K562 (cell line): ENCODE data around the gene STX1B. TPM values are rescaled to one million over a fixed set of nuclear protein-coding genes. Genes with fewer than 3 reads are reported as not detected.

ENCODE experiments used
- ATAC-seq: fragments of 200-7000 bp; cut with Tn5 transposase; 3 replicates; pipeline ENCODE4 v1.9.1; 2020; ENCODE audit warnings: moderate library complexity
- BruUV-seq: library from RNA; stranded (reverse); fragments of 400-500 nt; replicated peaks from 2 replicates; lab custom pipeline; 2021; lab: Mats Ljungman, UMichigan
- CTCF ChIA-PET: fragments of 300-600 bp; formaldehyde crosslinking; extraction: SDS; loops from one replicate; lab custom pipeline; 2021; ENCODE audit warnings: low intra/inter-chr PET ratio; lab: Yijun Ruan, JAX
- POLR2A ChIA-PET: fragments of 300-600, 350-650 bp; sonication (Branson Sonifier 250); formaldehyde crosslinking; extraction: SDS; loops from one replicate; lab custom pipeline; 2021; ENCODE audit warnings: antibody characterized with exemption, inconsistent platforms; lab: Yijun Ruan, JAX
- DNase-seq, 4 experiments: peaks; one replicate each; pipeline versions ENCODE4 v3.0.0 to v3.0.0-alpha.2; 2011 to 2018; ENCODE audit warnings: low spot score in 3 of 4, mixed read lengths in 3 of 4; ENCODE audit errors: extremely low read depth in 1 of 4
- FAIRE-seq: peaks from 2 replicates; lab custom pipeline; 2011; peaks lifted over from hg19 to GRCh38; lab: Jason Lieb, UNC
- H2AFZ ChIP-seq: 2 replicates; pipeline ENCODE4 v1.6.0; 2011; ENCODE audit warnings: low read depth, low read length, control low read depth, inconsistent platforms
- H3K27ac ChIP-seq: fragments of 200-600 bp; 3 replicates; pipeline ENCODE4 v1.8.0; 2011; ENCODE audit warnings: low read depth, mild to moderate bottlenecking, control low read depth, inconsistent platforms, low read length, moderate library complexity, mixed read lengths; ENCODE audit errors: extremely low read depth
- H3K27me3 ChIP-seq, 2 experiments: fragments of 300-600 bp in 1 of 2; 2 replicates in 1 of 2; 3 replicates in 1 of 2; pipeline versions ENCODE4 v1.6.0 to v1.8.0; 2011; ENCODE audit warnings: inconsistent platforms in 2 of 2, low read length in 2 of 2, mild to moderate bottlenecking in 1 of 2, mixed read lengths in 1 of 2, moderate library complexity in 1 of 2; ENCODE audit not compliant: control insufficient read depth in 2 of 2, insufficient read depth in 2 of 2
- H3K36me3 ChIP-seq: fragments of 300-600 bp; 3 replicates; pipeline ENCODE4 v1.8.0; 2011; ENCODE audit warnings: mild to moderate bottlenecking, low read length, inconsistent platforms; ENCODE audit not compliant: control insufficient read depth, insufficient read depth
- H3K4me1 ChIP-seq, 2 experiments: fragments of 200-600 bp in 1 of 2; replicated peaks in 1 of 2; 2 replicates in 1 of 2; 3 replicates in 1 of 2; pipeline versions ENCODE4 v1.5.1 to v1.8.0; 2011; ENCODE audit warnings: inconsistent platforms in 2 of 2, low read length in 2 of 2, mild to moderate bottlenecking in 1 of 2, mixed read lengths in 1 of 2, moderate library complexity in 1 of 2; ENCODE audit not compliant: control insufficient read depth in 2 of 2, insufficient read depth in 2 of 2
- H3K4me2 ChIP-seq: 2 replicates; pipeline ENCODE4 v1.6.1; 2011; ENCODE audit warnings: low read length, control low read depth, inconsistent platforms, mixed read lengths; ENCODE audit not compliant: insufficient read depth
- H3K4me3 ChIP-seq: fragments of 200-600 bp; sonication (generic), shearing (Covaris generic); 2 replicates; pipeline ENCODE4 v1.5.1; 2016; ENCODE audit warnings: control low read depth, inconsistent platforms
- H3K79me2 ChIP-seq: fragments of 200-600 bp; 3 replicates; pipeline ENCODE4 v1.8.0; 2011; ENCODE audit warnings: low read length, inconsistent platforms; ENCODE audit not compliant: control insufficient read depth, insufficient read depth
- H3K9ac ChIP-seq, 2 experiments: 2 replicates each; pipeline versions ENCODE4 v1.6.0 to v1.6.1; 2011; ENCODE audit warnings: low read depth in 2 of 2, low read length in 2 of 2, control low read depth in 1 of 2, inconsistent platforms in 1 of 2, mild to moderate bottlenecking in 1 of 2, mixed read lengths in 1 of 2; ENCODE audit not compliant: insufficient read depth in 1 of 2
- H3K9me1 ChIP-seq: one replicate; pipeline ENCODE4 v1.6.0; 2011; ENCODE audit warnings: inconsistent platforms, mild to moderate bottlenecking, low read length, moderate library complexity; ENCODE audit not compliant: control insufficient read depth, insufficient read depth
- H3K9me3 ChIP-seq: replicated peaks from 2 replicates; pipeline ENCODE4 v1.5.1; 2011; ENCODE audit warnings: low read depth, low read length, inconsistent platforms; ENCODE audit not compliant: control insufficient read depth, insufficient read depth
- H4K20me1 ChIP-seq: replicated peaks from 2 replicates; pipeline ENCODE4 v1.6.1; 2011; ENCODE audit warnings: low read length, inconsistent platforms, mixed read lengths; ENCODE audit not compliant: control insufficient read depth, insufficient read depth
- ASH1L ChIP-seq: fragments of 450-650 bp; IDR thresholded peaks from 2 replicates; pipeline ENCODE4 v1.6.1; 2018; ENCODE audit warnings: borderline replicate concordance, mild to moderate bottlenecking, low read depth; ENCODE audit not compliant: partially characterized antibody
- CHAMP1 ChIP-seq: fragments of 450-650 bp; IDR thresholded peaks from 2 replicates; pipeline ENCODE4 v1.6.1; 2016; ENCODE audit warnings: mild to moderate bottlenecking
- CTCF ChIP-seq, 3 experiments: IDR thresholded peaks in 2 of 3; conservative IDR thresholded peaks in 1 of 3; 2 replicates each; pipeline ENCODE4 v1.5.1; 2011 to 2012; ENCODE audit warnings: low read length in 3 of 3, mild to moderate bottlenecking in 3 of 3, control low read depth in 2 of 3, improper control_type of control experiment in 1 of 3, inconsistent platforms in 1 of 3, low read depth in 1 of 3, mixed read lengths in 1 of 3, moderate library complexity in 1 of 3; ENCODE audit not compliant: insufficient read depth in 2 of 3
- RAD21 ChIP-seq, 2 experiments: fragments of 250-450 bp in 1 of 2; fragments of 450-650 bp in 1 of 2; sonication (Bioruptor Pico) in 1 of 2; formaldehyde crosslinking in 1 of 2; IDR thresholded peaks in 1 of 2; conservative IDR thresholded peaks in 1 of 2; 2 replicates each; pipeline versions ENCODE4 v1.4.0 to v1.8.0; 2020 to 2022; ENCODE audit warnings: mild to moderate bottlenecking in 2 of 2, moderate library complexity in 1 of 2
- ZBTB7A ChIP-seq: IDR thresholded peaks from 2 replicates; pipeline ENCODE4 v1.6.1; 2011; ENCODE audit warnings: low read depth, mild to moderate bottlenecking, low read length, moderate library complexity, borderline replicate concordance; ENCODE audit not compliant: control insufficient read depth
- ZNF184 ChIP-seq: sonication (generic); formaldehyde crosslinking; IDR thresholded peaks from 2 replicates; pipeline ENCODE4 v1.5.0; 2020; ENCODE audit warnings: missing genetic modification reagents
- ZNF24 ChIP-seq: fragments of 450-650 bp; IDR thresholded peaks from 2 replicates; pipeline ENCODE4 v1.6.1; 2016
- WGBS: fragments of 100-300 bp; shearing (Covaris generic); methylation state at CpG from one replicate; pipeline ENCODE4 v1.1.6; 2016; ENCODE audit warnings: low coverage, mixed read lengths; ENCODE audit not compliant: insufficient coverage; ENCODE audit errors: missing lambda C conversion rate; 5-methylcytosine and 5-hydroxymethylcytosine counted together
- in situ Hi-C: fragments of 300-500 bp; cut with MboI; formaldehyde crosslinking; loops from 4 replicates; pipeline ENCODE4 v1.15.0; 2018; ENCODE audit warnings: inconsistent platforms, mixed read lengths
- intact Hi-C: fragments of 100-400 bp; cut with micrococcal nuclease; formaldehyde crosslinking; loops from 2 replicates; pipeline ENCODE4 v1.14.2; 2022
- polyA plus RNA-seq, 8 experiments: library from polyadenylated mRNA; depleted of rRNA in 4 of 8; stranded (reverse) in 5 of 8; unstranded in 3 of 8; fragments of >200 nt; fragmentation: Nextera tagmentation in 2 of 8; fragmentation: Illumina TruSeq in 1 of 8; extraction: Ambion mirVana in 2 of 8; extraction: Trizol in 1 of 8; gene quantifications; 2 replicates each; pipeline versions ENCODE4 v1.2.1 to v1.2.3, GENCODE V29; 2011 to 2014; ENCODE audit warnings: inconsistent platforms in 1 of 8, missing spikeins in 1 of 8
- total RNA-seq, 7 experiments: library from RNA; depleted of rRNA in 6 of 7; stranded (reverse); fragments of >200 nt in 6 of 7; fragmentation: Illumina TruSeq in 2 of 7; extraction: Trizol in 2 of 7; gene quantifications; 2 replicates each; pipeline versions ENCODE4 v1.2.1 to v1.2.3, GENCODE V29; 2011 to 2021; ENCODE audit warnings: low replicate concordance in 1 of 7

The STX1B gene
- total and polyA plus RNA-seq, 9 of the 15 experiments (the other 6 are each of a cell fraction or from before 2014, with no cell fraction given) = 0.07 to 2.5 (median 0.86) TPM

- Histone ChIP-seq H3K9ac (no peak overlapping the region), H3K27ac (no peak overlapping the region), H3K9me1 (no peaks in the 10 kb centered on the region), H3K36me3 (no peaks in the 10 kb centered on the region), H3K79me2 (no peaks in the 10 kb centered on the region), H4K20me1 (no peaks in the 10 kb centered on the region), H3K4me3 (no peak overlapping the region), H3K27me3 (peaks cover 13 to 23% of the 10 kb centered on the region in 2 experiments; a peak in 4 of 5 replicates), H3K4me2 (no peak overlapping the region), H2AFZ (no peak overlapping the region), H3K9me3 (no peaks in the 10 kb centered on the region), H3K4me1 (peaks cover 6 to 19% of the 10 kb centered on the region in 2 experiments; a peak in 3 of 5 replicates)
- WGBS = 16% methylated on average over 12 of the region's 36 CpGs
- no TSS peak for BruUV-seq
- intact Hi-C loops (no loop called here), in situ Hi-C loops (no loop called here)
- FAIRE-seq (no peak), DNase-seq (no peak), ATAC-seq (no peak)
- CTCF ChIA-PET = no interaction called here
- TF ChIP-seq ZBTB7A = peak; percentile 16; the same call in 1 of the 2 replicates
- peak; percentile 10 to 25 (median 21); a peak in 2 of 6 replicates for TF ChIP-seq CTCF (IDR thresholded peaks at IDR 0.05 in 2 of 3, conservative IDR thresholded peaks at IDR 0.05 in 1 of 3; ENCODE audit: insufficient read depth in 2 of 3, low read depth in 1 of 3, low read length in 3 of 3)
- no peak for TF ChIP-seq ZNF24
- 0 out of 4 replicates have a peak, but pooled peaks of 1 of the 2 experiments have one; percentile 4 for TF ChIP-seq RAD21 (CRISPR knock-in tag; conservative IDR thresholded peaks at IDR 0.05 in 1 of 2, IDR thresholded peaks at IDR 0.05 in 1 of 2)
- no peak for TF ChIP-seq CHAMP1
- TF ChIP-seq ZNF184 (CRISPR knock-in tag) = no peak
- TF ChIP-seq ASH1L = no peak
- POLR2A ChIA-PET = no interaction called here
Measured at GRCh38 chr16:31009894-31010584, 399 bp downstream of the STX1B start.
